Ovary (tissue), 9 donors: ENCODE measurements around the gene SLAMF9. TPM values are rescaled to one million over a fixed set of nuclear protein-coding genes. Genes with fewer than 3 reads are reported as not detected.

Experiments
- DNase-seq, 5 donors: peaks; one replicate each; pipeline ENCODE4 v3.0.0-alpha.2; 2019 to 2020
- H3K27ac ChIP-seq, 2 donors: fragments of 200-600 bp; one replicate each; pipeline versions ENCODE4 v1.5.1 to v1.8.0; 2019 to 2022
- H3K27me3 ChIP-seq: fragments of 200-600 bp; one replicate; pipeline ENCODE4 v1.8.0; 2022
- H3K36me3 ChIP-seq: fragments of 200-600 bp; sonication (generic); one replicate; pipeline ENCODE4 v1.5.1; 2019
- H3K4me1 ChIP-seq: one replicate; pipeline ENCODE4 v1.8.1; 2013; ENCODE audit warnings: mild to moderate bottlenecking, moderate library complexity; ENCODE audit not compliant: insufficient read depth
- H3K4me3 ChIP-seq: fragments of 200-600 bp; sonication (generic); one replicate; pipeline ENCODE4 v1.5.1; 2017
- H3K9me3 ChIP-seq, 2 donors: fragments of 200-600 bp in 1 of 2; sonication (generic) in 1 of 2; one replicate each; pipeline versions ENCODE4 v1.5.1 to v1.8.1; 2013 to 2019; ENCODE audit warnings: mild to moderate bottlenecking in 1 of 2, moderate library complexity in 1 of 2
- CTCF ChIP-seq, 3 donors: fragments of 450-650 bp in 2 of 3; fragments of 200-600 bp in 1 of 3; IDR thresholded peaks; one replicate each; pipeline versions ENCODE4 v1.5.1 to v1.8.0; 2016 to 2022; ENCODE audit warnings: antibody characterized with exemption in 3 of 3, mild to moderate bottlenecking in 1 of 3
- EP300 ChIP-seq: sonication (generic); formaldehyde crosslinking; IDR thresholded peaks from one replicate; pipeline ENCODE4 v1.6.1; 2017; ENCODE audit warnings: antibody characterized with exemption
- POLR2A ChIP-seq: fragments of 450-650 bp; IDR thresholded peaks from one replicate; pipeline ENCODE4 v1.6.1; 2017; ENCODE audit warnings: antibody characterized with exemption, mild to moderate bottlenecking, moderate library complexity
- WGBS, 3 donors: extraction: QIAGEN DNeasy Blood & Tissue Kit in 1 of 3; methylation state at CpG; one replicate each; pipeline versions ENCODE4 v1.1.5 to v1.1.7; 2013 to 2017; 5-methylcytosine and 5-hydroxymethylcytosine counted together
- intact Hi-C, 4 donors: fragments of 100-400 bp; cut with DNase I; formaldehyde crosslinking; loops; one replicate each; pipeline versions ENCODE4 v1.11.0 to v1.15.1; 2022 to 2023
- polyA plus RNA-seq, 2 donors: library from polyadenylated mRNA; stranded (reverse); fragments of 200-250 nt in 1 of 2; fragments of 350-450 nt in 1 of 2; fragmentation: Illumina TruSeq in 1 of 2; extraction: RNeasy Lipid Tissue Mini Kit (QIAGEN cat#74804) in 1 of 2; gene quantifications; one replicate each; pipeline ENCODE4 v1.2.3, GENCODE V29; 2013 to 2014
- total RNA-seq, 7 donors: library from RNA; depleted of rRNA in 2 of 7; stranded (reverse); fragments of >200 nt in 2 of 7; fragmentation: NEBNext Ultra II Directional in 3 of 7; extraction: Animal tissue kit (Norgen Biotek cat#: 25700) in 3 of 7; gene quantifications; one replicate each; pipeline versions ENCODE4 v1.1.0 to v1.2.4, GENCODE V29; 2016 to 2023
- donor health status: DM: no; HTN: no; CAD: no; lungs with moderate emphysema.
- donor health status: DM: no; HTN: no; CAD: no.
- donor health status: Bipolar disorder and iron deficiency.
- donor health status: DM: yes; HTN: yes; CAD: no.
- donor health status: DM: no; HTN: no; CAD: no.
- donor health status: DM: yes; HTN: yes; CAD: no.

The SLAMF9 gene
- total and polyA plus RNA-seq, 9 donors: not detected

GRCh38 chr1:159919236-159919865 is 34.7 kb downstream of the SLAMF9 start:
- Histone ChIP-seq H3K9me3 (no peaks in the 10 kb centered on the region), H3K36me3 (no peaks in the 10 kb centered on the region), H3K27ac (no peak overlapping the region), H3K4me1 (peaks cover 23% of the 10 kb centered on the region), H3K4me3 (no peak overlapping the region), H3K27me3 (no peaks in the 10 kb centered on the region)
- 92 to 96% (median 93%) methylated on average over 10 of the region's 10 CpGs for WGBS, 3 donors
- no peak for TF ChIP-seq CTCF (IDR thresholded peaks at IDR 0.05)
- no peak for TF ChIP-seq POLR2A
- no peak for TF ChIP-seq EP300
- DNase-seq: no peak
- intact Hi-C loops: no loop called here

GRCh38 chr1:159918352-159919200 is 35.5 kb downstream of the SLAMF9 start:
- Histone ChIP-seq H3K9me3 (no peaks in the 10 kb centered on the region), H3K36me3 (no peaks in the 10 kb centered on the region), H3K4me3 (no peak overlapping the region), H3K4me1 (peaks cover 20% of the 10 kb centered on the region), H3K27ac (no peak overlapping the region), H3K27me3 (no peaks in the 10 kb centered on the region)
- intact Hi-C loops: no loop called here
- no peak for TF ChIP-seq CTCF (IDR thresholded peaks at IDR 0.05)
- no peak for TF ChIP-seq POLR2A
- TF ChIP-seq EP300: no peak
- 86 to 91% (median 89%) methylated on average over 13 of the region's 13 CpGs for WGBS, 3 donors
- DNase-seq: no peak

GRCh38 chr1:159917533-159918351 is 36.3 kb downstream of the SLAMF9 start:
- Histone ChIP-seq H3K27ac (no peak overlapping the region), H3K27me3 (no peaks in the 10 kb centered on the region), H3K4me3 (no peak overlapping the region), H3K4me1 (peaks cover 13% of the 10 kb centered on the region), H3K36me3 (no peaks in the 10 kb centered on the region), H3K9me3 (no peaks in the 10 kb centered on the region)
- intact Hi-C loops: no loop called here
- TF ChIP-seq EP300: no peak
- TF ChIP-seq CTCF (IDR thresholded peaks at IDR 0.05): no peak
- no peak for TF ChIP-seq POLR2A
- 74 to 81% (median 75%) methylated on average over 5 of the region's 5 CpGs for WGBS, 3 donors
- no peak for DNase-seq

GRCh38 chr1:159916242-159917051 is 37.6 kb downstream of the SLAMF9 start:
- no peak for DNase-seq
- Histone ChIP-seq H3K9me3 (no peaks in the 10 kb centered on the region), H3K27ac (peak overlapping the region in 1 of 2 donors; percentile 33), H3K36me3 (no peaks in the 10 kb centered on the region), H3K4me3 (no peak overlapping the region), H3K4me1 (peaks cover 2% of the 10 kb centered on the region), H3K27me3 (no peaks in the 10 kb centered on the region)
- TF ChIP-seq POLR2A: no peak
- TF ChIP-seq CTCF (IDR thresholded peaks at IDR 0.05): no peak
- TF ChIP-seq EP300: no peak
- 46 to 48% (median 47%) methylated on average over 9 of the region's 9 CpGs for WGBS, 3 donors
- intact Hi-C loops: no loop called here
